SK-N-SH treated with all-trans-retinoic acid at 6 μM for 48 hours (cell line): ENCODE results near the gene IFT57.

Experiments used
- CREB5 ChIP-seq: fragments of 250-450 bp; sonication (Bioruptor Pico); IDR thresholded peaks from 2 replicates; pipeline ENCODE4 v1.5.1; 2020; ENCODE audit warnings: low read depth, mild to moderate bottlenecking, moderate library complexity
- OSR1 ChIP-seq: fragments of 250-450 bp; sonication (Bioruptor Pico); IDR thresholded peaks from 2 replicates; pipeline ENCODE4 v1.8.0; 2022; ENCODE audit warnings: moderate library complexity, mild to moderate bottlenecking, inconsistent platforms
- PATZ1 ChIP-seq: fragments of 250-450 bp; sonication (Bioruptor Pico); IDR thresholded peaks from 2 replicates; pipeline ENCODE4 v1.8.0; 2020; ENCODE audit warnings: mild to moderate bottlenecking, moderate library complexity, borderline replicate concordance
- POU6F1 ChIP-seq: fragments of 250-450 bp; sonication (Bioruptor Pico); IDR thresholded peaks from 2 replicates; pipeline ENCODE4 v1.8.0; 2021; ENCODE audit warnings: low read depth, mild to moderate bottlenecking, moderate library complexity, borderline replicate concordance
- RARB ChIP-seq: fragments of 250-450 bp; sonication (Bioruptor Pico); IDR thresholded peaks from 2 replicates; pipeline ENCODE4 v1.8.0; 2021; ENCODE audit warnings: mild to moderate bottlenecking, moderate library complexity
- ZFP3 ChIP-seq: fragments of 250-450 bp; sonication (Bioruptor Pico); IDR thresholded peaks from 2 replicates; pipeline ENCODE4 v1.5.0; 2020; ENCODE audit warnings: mild to moderate bottlenecking, moderate library complexity
- ZNF8 ChIP-seq: fragments of 450-650 bp; formaldehyde crosslinking; IDR thresholded peaks from 2 replicates; pipeline ENCODE4 v1.5.0; 2020; ENCODE audit warnings: mild to moderate bottlenecking, moderate library complexity

- TF ChIP-seq RARB (CRISPR knock-in tag) (no peak), ZNF8 (CRISPR knock-in tag) (no peak), PATZ1 (no peak), POU6F1 (CRISPR knock-in tag) (no peak), ZFP3 (CRISPR knock-in tag) (no peak), OSR1 (no peak), CREB5 (no peak)
Measured at GRCh38 chr3:108130236-108130635, 92.0 kb downstream of the IFT57 start.
